H1 (cell line): ENCODE measurements around the gene CPSF4L. TPM values are rescaled to one million over a fixed set of nuclear protein-coding genes. Genes with fewer than 3 reads are reported as not detected.

Source experiments
- CTBP2 ChIP-seq: IDR thresholded peaks from 2 replicates; pipeline ENCODE4 v1.7.0; 2011; ENCODE audit warnings: borderline replicate concordance, mild to moderate bottlenecking, moderate library complexity, mixed read lengths, low read length; ENCODE audit not compliant: insufficient read depth, insufficient read length
- EP300 ChIP-seq, 2 experiments: IDR thresholded peaks; 1 replicate in 1 of 2; 2 replicates in 1 of 2; pipeline ENCODE4 v1.6.1; 2011 to 2012; ENCODE audit warnings: low read depth in 2 of 2, low read length in 2 of 2, mild to moderate bottlenecking in 2 of 2, borderline replicate concordance in 1 of 2, inconsistent platforms in 1 of 2, moderate library complexity in 1 of 2
- GTF2F1 ChIP-seq: IDR thresholded peaks from 2 replicates; pipeline ENCODE4 v1.6.1; 2012; ENCODE audit warnings: low read depth, low read length, improper control_type of control experiment, borderline replicate concordance
- HDAC6 ChIP-seq: IDR thresholded peaks from one replicate; pipeline ENCODE4 v1.7.1; 2012; ENCODE audit warnings: low read depth, mild to moderate bottlenecking, inconsistent platforms, low read length, moderate library complexity
- MAFK ChIP-seq: IDR thresholded peaks from 2 replicates; pipeline ENCODE4 v1.6.1; 2012; ENCODE audit warnings: low read depth, mild to moderate bottlenecking, improper control_type of control experiment, low read length
- POLR2AphosphoS5 ChIP-seq: IDR thresholded peaks from 2 replicates; pipeline ENCODE4 v1.6.1; 2011; ENCODE audit warnings: low read depth, low read length
- RNF2 ChIP-seq: fragments of 200-900, 300-1000 bp; sonication (generic); IDR thresholded peaks from 2 replicates; pipeline ENCODE4 v1.7.1; 2016; ENCODE audit warnings: borderline replicate concordance, low read depth, mild to moderate bottlenecking, antibody characterized with exemption, low read length; ENCODE audit not compliant: poor library complexity, severe bottlenecking; ENCODE audit errors: missing control alignments
- TAF1 ChIP-seq: IDR thresholded peaks from 2 replicates; pipeline ENCODE4 v1.6.1; 2011; ENCODE audit warnings: mild to moderate bottlenecking, low read depth, low read length
- polyA plus RNA-seq, 7 experiments: library from polyadenylated mRNA; depleted of rRNA in 3 of 7; stranded (reverse) in 5 of 7; unstranded in 2 of 7; fragments of >200 nt in 5 of 7; fragments of 200-250 nt in 2 of 7; gene quantifications; 1 replicate in 5 of 7; 2 replicates in 1 of 7; 4 replicates in 1 of 7; pipeline versions ENCODE4 v1.2.1 to v1.2.3, GENCODE V29; 2011 to 2013; ENCODE audit warnings: missing spikeins in 2 of 7, mixed read lengths in 2 of 7
- total RNA-seq: library from RNA; stranded (reverse); fragmentation: NEBNext Ultra II Directional; extraction: Animal tissue kit (Norgen Biotek cat#: 25700); gene quantifications from 2 replicates; pipeline ENCODE4 v1.2.1, GENCODE V29; 2021
- TF ChIP-seq, protein P1 (sequence below): IDR thresholded peaks from 2 replicates; pipeline ENCODE4 v1.6.1; 2012; ENCODE audit warnings: low read length, inconsistent platforms

The CPSF4L gene
- total and polyA plus RNA-seq, 2 of the 8 experiments (the other 6 are each of a cell fraction or from before 2014, with no cell fraction given): not detected

DNA sequence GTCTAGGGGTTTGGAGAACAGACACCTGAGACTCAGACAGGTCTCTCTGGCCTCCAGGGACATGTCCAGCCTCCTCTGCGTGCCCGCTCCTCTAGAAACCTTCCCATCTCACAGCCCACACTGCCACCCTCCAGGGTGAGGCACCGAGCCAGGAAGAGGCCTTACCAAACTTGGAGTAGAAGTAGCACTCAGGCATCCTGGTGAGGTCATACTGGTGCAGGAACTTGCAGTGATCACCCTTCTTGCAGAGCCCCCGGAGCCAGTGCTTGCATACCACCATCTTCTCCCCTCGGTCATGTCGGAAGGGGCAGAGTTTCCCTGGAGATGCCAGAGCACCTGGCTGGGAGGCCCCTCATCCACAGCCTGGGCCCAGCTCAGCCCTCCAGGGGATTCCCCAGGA is 4.2 kb downstream of the CPSF4L start (continued):
- TF ChIP-seq POLR2AphosphoS5 (no peak), RNF2 (no peak), MAFK (no peak), GTF2F1 (no peak), EP300 (IDR thresholded peaks at IDR 0.05; ENCODE audit: borderline replicate concordance in 1 of 2, low read depth in 2 of 2, low read length in 2 of 2) (no peak), CTBP2 (no peak), HDAC6 (no peak), TAF1 (no peak)
- TF ChIP-seq, protein P1, sequence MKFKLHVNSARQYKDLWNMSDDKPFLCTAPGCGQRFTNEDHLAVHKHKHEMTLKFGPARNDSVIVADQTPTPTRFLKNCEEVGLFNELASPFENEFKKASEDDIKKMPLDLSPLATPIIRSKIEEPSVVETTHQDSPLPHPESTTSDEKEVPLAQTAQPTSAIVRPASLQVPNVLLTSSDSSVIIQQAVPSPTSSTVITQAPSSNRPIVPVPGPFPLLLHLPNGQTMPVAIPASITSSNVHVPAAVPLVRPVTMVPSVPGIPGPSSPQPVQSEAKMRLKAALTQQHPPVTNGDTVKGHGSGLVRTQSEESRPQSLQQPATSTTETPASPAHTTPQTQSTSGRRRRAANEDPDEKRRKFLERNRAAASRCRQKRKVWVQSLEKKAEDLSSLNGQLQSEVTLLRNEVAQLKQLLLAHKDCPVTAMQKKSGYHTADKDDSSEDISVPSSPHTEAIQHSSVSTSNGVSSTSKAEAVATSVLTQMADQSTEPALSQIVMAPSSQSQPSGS: no peak
